Breast epithelium (tissue), 3 donors: Measurements from ENCODE around the gene DUS1L.

Source experiments
- POLR2A ChIP-seq: fragments of 450-650 bp; IDR thresholded peaks from one replicate; pipeline ENCODE4 v1.6.1; 2016; ENCODE audit warnings: antibody characterized with exemption, mild to moderate bottlenecking, moderate library complexity
- TF ChIP-seq, protein P1 (sequence below), 3 donors: fragments of 450-650 bp; IDR thresholded peaks; one replicate each; pipeline ENCODE4 v1.5.1; 2016 to 2017; ENCODE audit warnings: antibody characterized with exemption in 3 of 3, mild to moderate bottlenecking in 3 of 3, moderate library complexity in 3 of 3

GRCh38 chr17:82105882-82106687 is 40.5 kb upstream of the DUS1L start:
- TF ChIP-seq, protein P1, sequence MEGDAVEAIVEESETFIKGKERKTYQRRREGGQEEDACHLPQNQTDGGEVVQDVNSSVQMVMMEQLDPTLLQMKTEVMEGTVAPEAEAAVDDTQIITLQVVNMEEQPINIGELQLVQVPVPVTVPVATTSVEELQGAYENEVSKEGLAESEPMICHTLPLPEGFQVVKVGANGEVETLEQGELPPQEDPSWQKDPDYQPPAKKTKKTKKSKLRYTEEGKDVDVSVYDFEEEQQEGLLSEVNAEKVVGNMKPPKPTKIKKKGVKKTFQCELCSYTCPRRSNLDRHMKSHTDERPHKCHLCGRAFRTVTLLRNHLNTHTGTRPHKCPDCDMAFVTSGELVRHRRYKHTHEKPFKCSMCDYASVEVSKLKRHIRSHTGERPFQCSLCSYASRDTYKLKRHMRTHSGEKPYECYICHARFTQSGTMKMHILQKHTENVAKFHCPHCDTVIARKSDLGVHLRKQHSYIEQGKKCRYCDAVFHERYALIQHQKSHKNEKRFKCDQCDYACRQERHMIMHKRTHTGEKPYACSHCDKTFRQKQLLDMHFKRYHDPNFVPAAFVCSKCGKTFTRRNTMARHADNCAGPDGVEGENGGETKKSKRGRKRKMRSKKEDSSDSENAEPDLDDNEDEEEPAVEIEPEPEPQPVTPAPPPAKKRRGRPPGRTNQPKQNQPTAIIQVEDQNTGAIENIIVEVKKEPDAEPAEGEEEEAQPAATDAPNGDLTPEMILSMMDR (IDR thresholded peaks at IDR 0.05): peak; percentile 28 to 48 (median 31)
- no peak for TF ChIP-seq POLR2A
